ENCODE results near the gene IGSF10.

The IGSF10 gene

GRCh38 chr3:151479452-151479851 lies 18.6 kb upstream of the IGSF10 start:
- DNase-seq (ENCODE audit: low read depth, low spot score): no peak
- TF ChIP-seq CTCF (IDR thresholded peaks at IDR 0.05; ENCODE audit: low read depth, low read length): no peak
- no peak overlapping the region for H3K4me3 ChIP-seq (ENCODE audit: low read depth, low read length)
- in situ Hi-C loops (cut with HindIII; ENCODE audit: low sequenced_read_pairs): no loop called here

GRCh38 chr3:151478335-151478697 lies 17.5 kb upstream of the IGSF10 start:
- no peak for TF ChIP-seq CTCF (IDR thresholded peaks at IDR 0.05; ENCODE audit: low read depth, low read length)
- no peak for DNase-seq (ENCODE audit: low read depth, low spot score)
- no peak overlapping the region for H3K4me3 ChIP-seq (ENCODE audit: low read depth, low read length)
- in situ Hi-C loops (cut with HindIII; ENCODE audit: low sequenced_read_pairs): no loop called here

- no peak for DNase-seq (ENCODE audit: low read depth, low spot score)
- in situ Hi-C loops (cut with HindIII; ENCODE audit: low sequenced_read_pairs): no loop called here
Measured at GRCh38 chr3:151477591-151478334, 16.9 kb upstream of the IGSF10 start.

GRCh38 chr3:151476344-151477018 lies 15.6 kb upstream of the IGSF10 start:
- H3K4me3 ChIP-seq (ENCODE audit: low read depth, low read length): no peak overlapping the region
- in situ Hi-C loops (cut with HindIII; ENCODE audit: low sequenced_read_pairs): no loop called here
- no peak for TF ChIP-seq CTCF (IDR thresholded peaks at IDR 0.05; ENCODE audit: low read depth, low read length)
- DNase-seq (ENCODE audit: low read depth, low spot score): no peak

More at GRCh38 chr3:151477591-151478334, 16.9 kb upstream of the IGSF10 start:
- H3K4me3 ChIP-seq (ENCODE audit: low read depth, low read length): no peak overlapping the region
- TF ChIP-seq CTCF (IDR thresholded peaks at IDR 0.05; ENCODE audit: low read depth, low read length): no peak

GRCh38 chr3:151468284-151468917 lies 7.5 kb upstream of the IGSF10 start:
- DNase-seq (ENCODE audit: low read depth, low spot score): peak; percentile 68
- in situ Hi-C loops (cut with HindIII; ENCODE audit: low sequenced_read_pairs): no loop called here
- no peak overlapping the region for H3K4me3 ChIP-seq (ENCODE audit: low read depth, low read length)
- TF ChIP-seq CTCF (IDR thresholded peaks at IDR 0.05; ENCODE audit: low read depth, low read length): peak; percentile 93

GRCh38 chr3:151467069-151467468 lies 6.2 kb upstream of the IGSF10 start:
- TF ChIP-seq CTCF (IDR thresholded peaks at IDR 0.05; ENCODE audit: low read depth, low read length): no peak
- no peak overlapping the region for H3K4me3 ChIP-seq (ENCODE audit: low read depth, low read length)
- DNase-seq (ENCODE audit: low read depth, low spot score): no peak
- in situ Hi-C loops (cut with HindIII; ENCODE audit: low sequenced_read_pairs): no loop called here

Data from astrocyte of the spinal cord (primary cell).